Esophagus squamous epithelium (tissue), 4 donors: ENCODE data around the gene CUL3.

ENCODE experiments used
- POLR2A ChIP-seq, 4 donors: fragments of 450-650 bp; IDR thresholded peaks; one replicate each; pipeline ENCODE4 v1.6.1; 2017; ENCODE audit warnings: antibody characterized with exemption in 4 of 4, mild to moderate bottlenecking in 4 of 4, moderate library complexity in 3 of 4
- TF ChIP-seq, protein P1 (sequence below), 6 experiments: fragments of 450-650 bp in 4 of 6; fragments of 200-600 bp in 2 of 6; sonication (generic) in 2 of 6; IDR thresholded peaks; one replicate each; pipeline ENCODE4 v1.5.1; 2016 to 2019; ENCODE audit warnings: antibody characterized with exemption in 6 of 6, mild to moderate bottlenecking in 4 of 6, moderate library complexity in 4 of 6

DNA sequence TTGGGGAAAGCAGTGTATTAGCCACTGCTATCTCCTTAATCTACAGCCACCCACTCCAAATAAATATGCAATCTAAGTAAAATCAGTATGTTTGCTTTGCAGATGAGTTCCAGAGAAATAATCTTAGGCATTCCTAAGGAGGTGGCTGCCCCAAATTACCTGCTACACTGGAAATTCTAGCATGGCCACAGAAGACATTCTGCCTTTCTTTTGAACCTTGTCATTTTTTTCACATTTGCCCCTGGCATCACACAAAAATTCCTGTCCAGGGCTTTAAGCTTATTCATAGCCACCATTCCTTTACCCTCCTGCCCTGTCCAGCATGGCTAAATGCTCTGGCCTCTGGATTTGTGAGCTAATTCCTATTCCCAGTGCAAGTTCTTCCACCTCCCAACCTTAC, 146.4 kb downstream of the CUL3 start:
- TF ChIP-seq, protein P1, sequence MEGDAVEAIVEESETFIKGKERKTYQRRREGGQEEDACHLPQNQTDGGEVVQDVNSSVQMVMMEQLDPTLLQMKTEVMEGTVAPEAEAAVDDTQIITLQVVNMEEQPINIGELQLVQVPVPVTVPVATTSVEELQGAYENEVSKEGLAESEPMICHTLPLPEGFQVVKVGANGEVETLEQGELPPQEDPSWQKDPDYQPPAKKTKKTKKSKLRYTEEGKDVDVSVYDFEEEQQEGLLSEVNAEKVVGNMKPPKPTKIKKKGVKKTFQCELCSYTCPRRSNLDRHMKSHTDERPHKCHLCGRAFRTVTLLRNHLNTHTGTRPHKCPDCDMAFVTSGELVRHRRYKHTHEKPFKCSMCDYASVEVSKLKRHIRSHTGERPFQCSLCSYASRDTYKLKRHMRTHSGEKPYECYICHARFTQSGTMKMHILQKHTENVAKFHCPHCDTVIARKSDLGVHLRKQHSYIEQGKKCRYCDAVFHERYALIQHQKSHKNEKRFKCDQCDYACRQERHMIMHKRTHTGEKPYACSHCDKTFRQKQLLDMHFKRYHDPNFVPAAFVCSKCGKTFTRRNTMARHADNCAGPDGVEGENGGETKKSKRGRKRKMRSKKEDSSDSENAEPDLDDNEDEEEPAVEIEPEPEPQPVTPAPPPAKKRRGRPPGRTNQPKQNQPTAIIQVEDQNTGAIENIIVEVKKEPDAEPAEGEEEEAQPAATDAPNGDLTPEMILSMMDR (IDR thresholded peaks at IDR 0.05) = no peak
- TF ChIP-seq POLR2A (IDR thresholded peaks at IDR 0.05) = no peak
